Right atrium auricular region (tissue), 2 donors: ENCODE results near the gene CTPS2. TPM values are rescaled to one million over a fixed set of nuclear protein-coding genes. Genes with fewer than 3 reads are reported as not detected.
"Not testable (repeated sequence)": the region's sequence is repeated elsewhere in the genome, so short reads cannot be mapped to it uniquely, and the experiment has no call there.

Experiments used
- DNase-seq: peaks from one replicate; pipeline ENCODE4 v3.0.0-alpha.2; 2019; ENCODE audit warnings: low spot score
- H3K27ac ChIP-seq, 2 donors: fragments of 200-600 bp; sonication (generic); 1 replicate in 1 of 2; 2 replicates in 1 of 2; pipeline ENCODE4 v1.5.1; 2016 to 2019
- H3K27me3 ChIP-seq, 2 donors: fragments of 200-600 bp; sonication (generic); one replicate each; pipeline versions ENCODE4 v1.5.1 to v1.6.0; 2017 to 2019
- H3K36me3 ChIP-seq: fragments of 200-600 bp; sonication (generic); one replicate; pipeline ENCODE4 v1.5.1; 2016
- H3K4me1 ChIP-seq, 2 donors: fragments of 200-600 bp; sonication (generic); one replicate each; pipeline versions ENCODE4 v1.5.1 to v1.6.0; 2017 to 2019
- H3K4me3 ChIP-seq, 2 donors: fragments of 200-600 bp; sonication (generic); 1 replicate in 1 of 2; 2 replicates in 1 of 2; pipeline ENCODE4 v1.5.1; 2017 to 2019; ENCODE audit warnings: mild to moderate bottlenecking in 1 of 2, moderate library complexity in 1 of 2
- H3K9me3 ChIP-seq, 2 donors: fragments of 200-600 bp; sonication (generic); one replicate each; pipeline ENCODE4 v1.5.1; 2019
- total RNA-seq, 2 donors: library from RNA; depleted of rRNA; stranded (reverse); fragments of >200 nt; gene quantifications; one replicate each; pipeline ENCODE4 v1.1.0, GENCODE V29; 2016
- TF ChIP-seq, protein P1 (sequence below), 2 donors: fragments of 200-600 bp; sonication (generic); IDR thresholded peaks; one replicate each; pipeline ENCODE4 v1.5.1; 2019; ENCODE audit warnings: antibody characterized with exemption in 2 of 2

CTPS2 gene
- total RNA-seq, 2 donors from 2014 or later: 4.4 to 4.8 TPM

DNA sequence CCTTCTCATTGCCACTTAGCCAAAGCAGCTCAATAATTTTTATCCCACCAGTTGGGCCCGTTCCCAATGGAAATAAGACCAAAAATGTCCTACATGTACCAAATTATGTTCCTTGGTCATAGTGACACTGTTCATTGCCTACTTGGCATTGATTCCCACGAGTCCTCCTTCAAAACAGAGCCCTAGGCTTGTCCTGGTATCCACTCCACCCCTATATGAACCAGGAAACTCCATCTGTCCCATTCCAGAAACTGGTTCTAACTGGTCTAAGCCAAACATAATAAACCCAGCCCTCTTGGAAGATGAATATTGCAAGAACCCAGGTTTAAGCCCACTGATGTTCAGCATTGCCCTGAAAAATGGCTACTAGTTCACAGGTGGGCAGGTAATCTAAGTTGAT is 93.4 kb downstream of the CTPS2 start:
- H3K27me3 ChIP-seq: no peaks in the 10 kb centered on the region
- H3K4me3 ChIP-seq: no peak overlapping the region
- TF ChIP-seq, protein P1, sequence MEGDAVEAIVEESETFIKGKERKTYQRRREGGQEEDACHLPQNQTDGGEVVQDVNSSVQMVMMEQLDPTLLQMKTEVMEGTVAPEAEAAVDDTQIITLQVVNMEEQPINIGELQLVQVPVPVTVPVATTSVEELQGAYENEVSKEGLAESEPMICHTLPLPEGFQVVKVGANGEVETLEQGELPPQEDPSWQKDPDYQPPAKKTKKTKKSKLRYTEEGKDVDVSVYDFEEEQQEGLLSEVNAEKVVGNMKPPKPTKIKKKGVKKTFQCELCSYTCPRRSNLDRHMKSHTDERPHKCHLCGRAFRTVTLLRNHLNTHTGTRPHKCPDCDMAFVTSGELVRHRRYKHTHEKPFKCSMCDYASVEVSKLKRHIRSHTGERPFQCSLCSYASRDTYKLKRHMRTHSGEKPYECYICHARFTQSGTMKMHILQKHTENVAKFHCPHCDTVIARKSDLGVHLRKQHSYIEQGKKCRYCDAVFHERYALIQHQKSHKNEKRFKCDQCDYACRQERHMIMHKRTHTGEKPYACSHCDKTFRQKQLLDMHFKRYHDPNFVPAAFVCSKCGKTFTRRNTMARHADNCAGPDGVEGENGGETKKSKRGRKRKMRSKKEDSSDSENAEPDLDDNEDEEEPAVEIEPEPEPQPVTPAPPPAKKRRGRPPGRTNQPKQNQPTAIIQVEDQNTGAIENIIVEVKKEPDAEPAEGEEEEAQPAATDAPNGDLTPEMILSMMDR (IDR thresholded peaks at IDR 0.05): no peak
- no peaks in the 10 kb centered on the region for H3K4me1 ChIP-seq
- H3K9me3 ChIP-seq: no peaks in the 10 kb centered on the region
- H3K27ac ChIP-seq: no peak overlapping the region
- no peaks in the 10 kb centered on the region for H3K36me3 ChIP-seq
- no peak for DNase-seq

DNA sequence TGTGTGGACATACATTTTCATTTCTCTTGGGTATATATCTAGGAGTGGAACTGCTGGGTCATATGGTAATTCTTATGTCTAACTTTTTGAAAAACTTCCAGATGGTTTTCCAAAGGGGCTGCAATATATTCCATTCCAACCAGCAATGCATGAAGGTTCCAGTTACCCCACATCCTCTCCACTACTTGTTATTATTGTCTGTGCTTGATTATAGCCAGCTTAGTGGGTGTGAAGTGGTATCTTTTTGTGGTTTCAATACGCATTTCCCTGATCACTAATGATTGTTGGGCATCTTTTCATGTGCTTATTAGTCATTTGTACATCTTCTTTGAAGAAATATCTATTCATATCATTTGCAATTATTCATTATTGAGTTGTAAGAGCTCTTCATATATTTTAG is 94.0 kb downstream of the CTPS2 start:
- TF ChIP-seq, protein P1 (IDR thresholded peaks at IDR 0.05): no peak
- Histone ChIP-seq H3K4me3 (no peak overlapping the region), H3K9me3 (no peaks in the 10 kb centered on the region), H3K27me3 (no peaks in the 10 kb centered on the region), H3K36me3 (no peaks in the 10 kb centered on the region), H3K27ac (no peak overlapping the region), H3K4me1 (no peaks in the 10 kb centered on the region)
- no peak for DNase-seq

DNA sequence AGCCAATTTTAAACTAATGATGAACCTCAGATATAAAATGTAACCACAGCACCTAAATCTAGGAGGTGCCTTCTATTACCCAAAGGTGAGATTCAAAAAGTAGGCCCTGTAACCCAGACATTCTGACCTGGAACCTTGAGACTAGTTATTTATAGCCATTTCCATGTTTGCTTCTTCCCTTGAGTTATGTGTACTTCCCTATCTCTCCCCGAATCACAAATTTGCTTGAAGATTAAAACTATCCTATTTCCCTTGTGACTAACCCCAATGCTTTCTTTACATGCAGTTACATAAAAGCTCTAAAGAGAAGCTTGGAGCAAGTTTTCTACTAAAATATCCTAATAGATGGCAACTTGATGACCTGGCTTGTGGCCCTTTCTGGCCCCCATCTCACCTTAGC is 95.1 kb downstream of the CTPS2 start:
- TF ChIP-seq, protein P1 (IDR thresholded peaks at IDR 0.05): no peak
- Histone ChIP-seq H3K4me1 (no peaks in the 10 kb centered on the region), H3K36me3 (no peaks in the 10 kb centered on the region), H3K27me3 (no peaks in the 10 kb centered on the region), H3K4me3 (no peak overlapping the region), H3K9me3 (no peaks in the 10 kb centered on the region), H3K27ac (no peak overlapping the region)
- no peak for DNase-seq

DNA sequence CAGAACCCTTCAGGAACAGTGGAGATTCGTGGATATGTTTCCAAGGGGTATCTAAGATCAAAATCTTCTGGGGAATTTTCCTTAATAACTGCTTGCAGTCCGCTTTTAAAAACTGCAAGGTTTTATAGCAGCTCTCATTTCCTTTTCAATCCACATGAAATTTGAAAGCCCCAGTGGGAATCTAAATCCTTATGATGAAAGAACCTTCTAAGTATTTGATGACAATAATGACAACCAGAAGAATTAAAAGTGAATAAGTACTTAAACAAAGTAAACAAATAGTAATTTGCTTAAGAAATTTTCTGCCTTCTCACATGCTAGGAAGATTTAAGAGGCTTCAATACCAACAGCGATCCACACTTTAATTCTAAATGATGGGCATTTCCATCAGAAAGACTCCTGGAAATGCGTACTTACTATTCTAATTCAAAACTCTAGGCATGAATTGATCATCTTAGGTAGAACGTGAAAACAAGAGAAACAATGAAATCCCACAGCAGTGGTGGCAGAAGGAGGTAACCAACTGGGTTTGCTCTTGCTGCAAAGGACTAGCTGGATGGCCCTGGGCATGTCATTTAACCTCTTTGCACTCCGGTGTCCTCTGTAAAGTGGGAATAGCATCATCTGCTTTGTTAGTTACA is 100.1 kb downstream of the CTPS2 start:
- DNase-seq: no peak
- H3K27ac ChIP-seq: no peak overlapping the region
- no peaks in the 10 kb centered on the region for H3K27me3 ChIP-seq
- H3K9me3 ChIP-seq: no peaks in the 10 kb centered on the region
- H3K36me3 ChIP-seq: no peaks in the 10 kb centered on the region
- TF ChIP-seq, protein P1 (IDR thresholded peaks at IDR 0.05): no peak
- no peak overlapping the region for H3K4me3 ChIP-seq
- no peaks in the 10 kb centered on the region for H3K4me1 ChIP-seq

DNA sequence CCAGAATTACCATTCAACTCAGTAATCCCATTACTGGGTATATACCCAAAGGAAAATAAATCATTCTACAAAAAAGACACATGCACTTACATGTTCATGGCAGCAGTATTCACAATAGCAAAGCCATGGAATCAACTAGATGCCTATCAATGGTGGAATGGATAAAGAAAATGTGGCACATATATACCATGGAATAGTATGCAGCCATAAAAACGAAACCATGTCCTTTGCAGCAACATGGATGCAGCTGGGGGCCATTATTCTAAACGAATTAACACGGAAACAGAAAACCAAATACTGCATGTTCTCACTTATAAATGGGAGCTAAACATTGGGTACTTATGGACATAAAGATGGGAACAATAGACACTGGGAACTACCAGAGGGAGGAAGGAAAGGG is 101.8 kb downstream of the CTPS2 start:
- DNase-seq, H3K27me3 ChIP-seq, H3K4me1 ChIP-seq, H3K36me3 ChIP-seq, H3K27ac ChIP-seq, H3K4me3 ChIP-seq, H3K9me3 ChIP-seq: not testable (repeated sequence)

DNA sequence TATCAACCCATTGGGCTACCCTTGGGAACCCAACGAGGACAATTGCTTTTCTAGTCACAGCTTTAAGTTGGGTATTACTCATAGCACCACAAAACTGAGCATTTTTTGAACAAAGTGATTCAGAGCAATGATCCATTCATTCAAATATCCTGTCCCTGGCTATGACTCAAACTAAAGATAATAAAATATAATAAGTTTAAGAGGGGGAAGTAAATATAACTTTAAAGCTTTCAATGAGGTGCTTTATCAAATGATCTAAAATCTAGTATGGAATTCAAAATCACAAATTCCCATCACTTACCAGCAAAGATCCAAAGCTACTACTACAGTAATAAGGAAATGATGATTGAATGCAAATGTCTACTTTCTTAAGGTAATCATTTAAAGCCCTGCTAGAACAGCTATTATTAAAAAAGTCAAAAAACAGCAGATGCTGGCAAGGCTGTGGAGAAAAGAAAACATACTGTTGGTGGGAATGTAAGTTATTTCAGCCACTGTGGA is 102.3 kb downstream of the CTPS2 start:
- no peaks in the 10 kb centered on the region for H3K4me1 ChIP-seq
- H3K36me3 ChIP-seq: no peaks in the 10 kb centered on the region
- TF ChIP-seq, protein P1 (IDR thresholded peaks at IDR 0.05): no peak
- H3K9me3 ChIP-seq: no peaks in the 10 kb centered on the region
- H3K27me3 ChIP-seq: no peaks in the 10 kb centered on the region
- DNase-seq: no peak
- no peak overlapping the region for H3K27ac ChIP-seq
- no peak overlapping the region for H3K4me3 ChIP-seq
